Naive thymus-derived CD4-positive, alpha-beta T cell (primary cell): ENCODE data around the gene BAIAP2L2. TPM values are rescaled to one million over a fixed set of nuclear protein-coding genes. Genes with fewer than 3 reads are reported as not detected.
"Not testable (repeated sequence)": the region's sequence is repeated elsewhere in the genome, so short reads cannot be mapped to it uniquely, and the experiment has no call there.

ENCODE experiments used
- ATAC-seq: fragments of 150-1000 bp; cut with Tn5 transposase; 2 replicates; pipeline ENCODE4 v1.10.0; 2021; ENCODE audit warnings: mild to moderate bottlenecking, moderate library complexity
- CTCF ChIA-PET: fragments of 350-600 bp; sonication (Branson Sonifier 250); formaldehyde crosslinking; loops from one replicate; lab custom pipeline; 2021; ENCODE audit warnings: antibody characterized with exemption; lab: Charles Lee
- POLR2A ChIA-PET: fragments of 350-600 bp; sonication (Branson Sonifier 250); formaldehyde crosslinking; loops from one replicate; lab custom pipeline; 2021; ENCODE audit warnings: antibody characterized with exemption, inconsistent platforms; lab: Charles Lee
- DNase-seq, 9 donors: peaks; one replicate each; pipeline versions ENCODE4 v3.0.0 to v3.0.0-alpha.2; 2020 to 2022; ENCODE audit warnings: mixed read lengths in 1 of 9
- H3K27ac ChIP-seq: one replicate; pipeline ENCODE4 v1.7.0; 2013; ENCODE audit warnings: mild to moderate bottlenecking, low read depth, low read length, moderate library complexity
- H3K27me3 ChIP-seq, 2 donors: one replicate each; pipeline ENCODE4 v1.7.0; 2013; ENCODE audit warnings: low read length in 2 of 2, mild to moderate bottlenecking in 2 of 2, moderate library complexity in 2 of 2; ENCODE audit not compliant: control insufficient read depth in 2 of 2, insufficient read depth in 2 of 2
- H3K36me3 ChIP-seq, 3 experiments: 1 replicate in 2 of 3; 2 replicates in 1 of 3; pipeline ENCODE4 v1.7.0; 2013; ENCODE audit warnings: low read length in 3 of 3, mild to moderate bottlenecking in 3 of 3, moderate library complexity in 1 of 3; ENCODE audit not compliant: insufficient read depth in 3 of 3, control insufficient read depth in 2 of 3
- H3K4me1 ChIP-seq, 2 donors: one replicate each; pipeline ENCODE4 v1.7.0; 2013; ENCODE audit warnings: low read length in 2 of 2, mild to moderate bottlenecking in 2 of 2, moderate library complexity in 1 of 2; ENCODE audit not compliant: control insufficient read depth in 2 of 2, insufficient read depth in 2 of 2
- H3K4me3 ChIP-seq: 2 replicates; pipeline ENCODE4 v1.7.0; 2013; ENCODE audit warnings: mild to moderate bottlenecking, low read length
- H3K9me3 ChIP-seq, 3 experiments: 1 replicate in 2 of 3; 2 replicates in 1 of 3; pipeline ENCODE4 v1.7.0; 2013; ENCODE audit warnings: low read length in 3 of 3; ENCODE audit not compliant: control insufficient read depth in 2 of 3
- H3K27ac Mint-ChIP-seq, 9 donors: one replicate each; pipeline ENCODE4 v1.8.0; 2020 to 2022; ENCODE audit warnings: mixed read lengths in 9 of 9, mild to moderate bottlenecking in 8 of 9, moderate library complexity in 5 of 9, inconsistent platforms in 2 of 9
- H3K27me3 Mint-ChIP-seq, 5 donors: one replicate each; pipeline ENCODE4 v1.8.0; 2021 to 2022; ENCODE audit warnings: mixed read lengths in 5 of 5, mild to moderate bottlenecking in 1 of 5
- H3K36me3 Mint-ChIP-seq, 5 donors: one replicate each; pipeline ENCODE4 v1.8.0; 2020 to 2022; ENCODE audit warnings: mixed read lengths in 5 of 5, mild to moderate bottlenecking in 3 of 5, inconsistent platforms in 1 of 5
- H3K4me1 Mint-ChIP-seq, 7 donors: one replicate each; pipeline ENCODE4 v1.8.0; 2020 to 2022; ENCODE audit warnings: mixed read lengths in 7 of 7, mild to moderate bottlenecking in 3 of 7, inconsistent platforms in 1 of 7
- H3K4me3 Mint-ChIP-seq, 10 donors: one replicate each; pipeline ENCODE4 v1.8.0; 2020 to 2022; ENCODE audit warnings: mild to moderate bottlenecking in 10 of 10, mixed read lengths in 10 of 10, moderate library complexity in 6 of 10, inconsistent platforms in 2 of 10
- H3K9me3 Mint-ChIP-seq, 11 donors: one replicate each; pipeline ENCODE4 v1.8.0; 2020 to 2022; ENCODE audit warnings: mixed read lengths in 11 of 11, mild to moderate bottlenecking in 4 of 11, inconsistent platforms in 1 of 11, moderate library complexity in 1 of 11
- intact Hi-C, 2 donors: fragments of 100-400 bp; cut with micrococcal nuclease; formaldehyde crosslinking; loops; one replicate each; pipeline ENCODE4 v1.15.1; 2023
- polyA plus RNA-seq, 2 donors: library from polyadenylated mRNA; unstranded; fragments of 300-500 nt; fragmentation: Illumina TruSeq; gene quantifications; one replicate each; pipeline ENCODE4 v1.2.3, GENCODE V29; 2021
- total RNA-seq, 6 experiments: library from RNA in 5 of 6; stranded (reverse) in 5 of 6; gene quantifications; 1 replicate in 5 of 6; 2 replicates in 1 of 6; pipeline ENCODE4 v1.2.3 and lab custom pipeline; 2021 to 2026

Gene BAIAP2L2
- total and polyA plus RNA-seq, 7 experiments from 2014 or later, result 0.46 to 3.9 (median 1.9) TPM; not detected in 2

- ChIA-PET CTCF (no interaction called here), POLR2A (no interaction called here)
- Mint-ChIP-seq H3K27ac (no peak overlapping the region), H3K4me3 (peak overlapping the region in 3 of 10 donors; percentile 7 to 66 (median 10)), H3K27me3 (peaks cover 3 to 32% (median 8%) of the 10 kb centered on the region in 5 donors), H3K9me3 (peaks cover 0 to 1% (median 0%) of the 10 kb centered on the region in 11 donors), H3K36me3 (peaks cover 0 to 4% (median 0%) of the 10 kb centered on the region in 5 donors), H3K4me1 (peaks cover 0 to 6% (median 0%) of the 10 kb centered on the region in 7 donors)
- H3K27me3 ChIP-seq, result peaks cover 0 to 8% of the 10 kb centered on the region in 2 donors
- no peak overlapping the region for H3K27ac ChIP-seq
- peaks cover 0 to 2% (median 0%) of the 10 kb centered on the region in 3 experiments for H3K36me3 ChIP-seq
- no peaks in the 10 kb centered on the region for H3K9me3 ChIP-seq
- H3K4me1 ChIP-seq, result peaks cover 3 to 9% of the 10 kb centered on the region in 2 donors
- intact Hi-C loops, result no loop called here
- ATAC-seq (no peak), DNase-seq (no peak)
- H3K4me3 ChIP-seq, result no peak overlapping the region
Measured at GRCh38 chr22:38080474-38080849, 30.0 kb downstream of the BAIAP2L2 start.

- H3K9me3 Mint-ChIP-seq, result no peaks in the 10 kb centered on the region
- peak overlapping the region in 7 of 10 donors; percentile 6 to 43 (median 19) for H3K4me3 Mint-ChIP-seq
- H3K36me3 Mint-ChIP-seq, result peaks cover 0 to 3% (median 0%) of the 10 kb centered on the region in 5 donors
- ATAC-seq (no peak), DNase-seq (no peak)
- CTCF ChIA-PET, result no interaction called here
- POLR2A ChIA-PET, result no interaction called here
- Histone ChIP-seq H3K9me3 (no peaks in the 10 kb centered on the region), H3K27ac (no peak overlapping the region), H3K4me1 (peaks cover 3 to 9% of the 10 kb centered on the region in 2 donors), H3K27me3 (peaks cover 0 to 8% of the 10 kb centered on the region in 2 donors), H3K4me3 (no peak overlapping the region), H3K36me3 (peaks cover 0 to 6% (median 0%) of the 10 kb centered on the region in 3 experiments)
- intact Hi-C loops, result no loop called here
- peaks cover 3 to 30% (median 8%) of the 10 kb centered on the region in 5 donors for H3K27me3 Mint-ChIP-seq
- H3K4me1 Mint-ChIP-seq, result peaks cover 0 to 6% (median 0%) of the 10 kb centered on the region in 7 donors
- no peak overlapping the region for H3K27ac Mint-ChIP-seq
Measured at GRCh38 chr22:38079804-38080203, 30.7 kb downstream of the BAIAP2L2 start.

- H3K27ac ChIP-seq, H3K9me3 Mint-ChIP-seq, H3K4me1 Mint-ChIP-seq, H3K36me3 Mint-ChIP-seq, DNase-seq, POLR2A ChIA-PET, CTCF ChIA-PET, H3K27ac Mint-ChIP-seq, H3K4me3 ChIP-seq, H3K4me1 ChIP-seq, intact Hi-C loops, H3K9me3 ChIP-seq, ATAC-seq, H3K27me3 ChIP-seq: not testable (repeated sequence)
- peak overlapping the region in 2 of 10 donors; percentile 14 to 24 for H3K4me3 Mint-ChIP-seq
- peaks cover 0 to 12% (median 0%) of the 10 kb centered on the region in 3 experiments for H3K36me3 ChIP-seq
- H3K27me3 Mint-ChIP-seq, result peaks cover 3 to 30% (median 8%) of the 10 kb centered on the region in 5 donors
Measured at GRCh38 chr22:38079208-38079607, 31.3 kb downstream of the BAIAP2L2 start.

- no peaks in the 10 kb centered on the region for H3K9me3 Mint-ChIP-seq
- Histone ChIP-seq H3K4me3 (no peak overlapping the region), H3K4me1 (peaks cover 3 to 9% of the 10 kb centered on the region in 2 donors), H3K9me3 (no peaks in the 10 kb centered on the region), H3K27ac (no peak overlapping the region), H3K27me3 (peaks cover 0 to 8% of the 10 kb centered on the region in 2 donors), H3K36me3 (peaks cover 0 to 22% (median 0%) of the 10 kb centered on the region in 3 experiments)
- H3K4me3 Mint-ChIP-seq, result no peak overlapping the region
- no peak for ATAC-seq
- POLR2A ChIA-PET, result no interaction called here
- CTCF ChIA-PET, result interaction anchor here (0.5 kb wide), 1 partner anchor 127 kb away, joined by 3 read pairs; no protein-coding TSS in a partner anchor
- H3K27me3 Mint-ChIP-seq, result peaks cover 2 to 27% (median 5%) of the 10 kb centered on the region in 5 donors
- peaks cover 0 to 6% (median 0%) of the 10 kb centered on the region in 7 donors for H3K4me1 Mint-ChIP-seq
- no peak overlapping the region for H3K27ac Mint-ChIP-seq
- no peak for DNase-seq
- intact Hi-C loops, result no loop called here
- H3K36me3 Mint-ChIP-seq, result peaks cover 0 to 7% (median 0%) of the 10 kb centered on the region in 5 donors
Measured at GRCh38 chr22:38078046-38078840, 32.2 kb downstream of the BAIAP2L2 start.

GRCh38 chr22:38077595-38077994, 32.9 kb downstream of the BAIAP2L2 start:
- intact Hi-C loops, result no loop called here
- Histone ChIP-seq H3K36me3 (peaks cover 0 to 28% (median 0%) of the 10 kb centered on the region in 3 experiments), H3K27me3 (peaks cover 0 to 6% of the 10 kb centered on the region in 2 donors), H3K4me1 (peaks cover 3 to 8% of the 10 kb centered on the region in 2 donors), H3K27ac (no peak overlapping the region), H3K4me3 (no peak overlapping the region), H3K9me3 (no peaks in the 10 kb centered on the region)
- Mint-ChIP-seq H3K27ac (no peak overlapping the region), H3K36me3 (peaks cover 0 to 13% (median 4%) of the 10 kb centered on the region in 5 donors), H3K27me3 (peaks cover 0 to 22% (median 3%) of the 10 kb centered on the region in 5 donors), H3K4me3 (no peak overlapping the region), H3K4me1 (peaks cover 0 to 6% (median 0%) of the 10 kb centered on the region in 7 donors), H3K9me3 (no peaks in the 10 kb centered on the region)
- no peak for ATAC-seq
- CTCF ChIA-PET, result no interaction called here
- DNase-seq, result no peak
- POLR2A ChIA-PET, result no interaction called here

GRCh38 chr22:38077096-38077495, 33.4 kb downstream of the BAIAP2L2 start:
- ATAC-seq (no peak), DNase-seq (no peak)
- H3K27me3 ChIP-seq, result peaks cover 0 to under 1% of the 10 kb centered on the region in 2 donors
- Mint-ChIP-seq H3K27ac (no peak overlapping the region), H3K4me1 (peaks cover 0 to 5% (median 0%) of the 10 kb centered on the region in 7 donors), H3K27me3 (peaks cover 0 to 21% (median 3%) of the 10 kb centered on the region in 5 donors), H3K9me3 (no peaks in the 10 kb centered on the region), H3K4me3 (no peak overlapping the region), H3K36me3 (peaks cover 0 to 18% (median 7%) of the 10 kb centered on the region in 5 donors)
- H3K9me3 ChIP-seq, result no peaks in the 10 kb centered on the region
- CTCF ChIA-PET, result no interaction called here
- POLR2A ChIA-PET, result no interaction called here
- no peak overlapping the region for H3K27ac ChIP-seq
- peaks cover 0 to 33% (median 0%) of the 10 kb centered on the region in 3 experiments for H3K36me3 ChIP-seq
- H3K4me1 ChIP-seq, result peaks cover 3% of the 10 kb centered on the region in 2 donors
- intact Hi-C loops, result no loop called here
- no peak overlapping the region for H3K4me3 ChIP-seq
